Nephron (organoid): ENCODE results near the gene CELF1.
A peak's percentile ranks its signal among the peaks of the same experiment; 100 is the strongest.

ENCODE experiments used
- H3K27ac Mint-ChIP-seq, 3 experiments: 2 replicates each; pipeline ENCODE4 v1.8.0; 2020; ENCODE audit warnings: mixed read lengths in 3 of 3, mild to moderate bottlenecking in 2 of 3, moderate library complexity in 1 of 3
- H3K27me3 Mint-ChIP-seq: 2 replicates; pipeline ENCODE4 v1.8.0; 2021; ENCODE audit warnings: low read depth, mild to moderate bottlenecking, moderate library complexity, mixed read lengths
- H3K36me3 Mint-ChIP-seq: 2 replicates; pipeline ENCODE4 v1.8.0; 2020; ENCODE audit warnings: low read depth, mixed read lengths
- H3K4me1 Mint-ChIP-seq: 2 replicates; pipeline ENCODE4 v1.8.0; 2020; ENCODE audit warnings: mixed read lengths
- H3K4me3 Mint-ChIP-seq, 3 experiments: 2 replicates each; pipeline ENCODE4 v1.8.0; 2020; ENCODE audit warnings: mild to moderate bottlenecking in 3 of 3, mixed read lengths in 3 of 3, moderate library complexity in 2 of 3
- H3K9me3 Mint-ChIP-seq: 2 replicates; pipeline ENCODE4 v1.8.0; 2020; ENCODE audit warnings: mixed read lengths
- CTCF ChIP-seq, 3 experiments: fragments of 200-600 bp; sonication (generic); IDR thresholded peaks; one replicate each; pipeline ENCODE4 v1.5.0; 2021; ENCODE audit warnings: antibody characterized with exemption in 3 of 3; ENCODE audit not compliant: unreplicated experiment in 3 of 3

Gene CELF1

GRCh38 chr11:47434011-47434786 is 118.7 kb downstream of the CELF1 start:
- no peaks in the 10 kb centered on the region for H3K9me3 Mint-ChIP-seq
- peak overlapping the region in 2 of 3 experiments; percentile 90 to 92 for H3K27ac Mint-ChIP-seq
- no peaks in the 10 kb centered on the region for H3K27me3 Mint-ChIP-seq
- H3K36me3 Mint-ChIP-seq, result no peaks in the 10 kb centered on the region
- peaks cover 19% of the 10 kb centered on the region for H3K4me1 Mint-ChIP-seq
- H3K4me3 Mint-ChIP-seq, result no peak overlapping the region
- TF ChIP-seq CTCF (IDR thresholded peaks at IDR 0.05; ENCODE audit: unreplicated experiment in 3 of 3), result no peak

- Mint-ChIP-seq H3K4me3 (no peak overlapping the region), H3K9me3 (no peaks in the 10 kb centered on the region), H3K4me1 (peaks cover 19% of the 10 kb centered on the region), H3K36me3 (no peaks in the 10 kb centered on the region), H3K27me3 (no peaks in the 10 kb centered on the region), H3K27ac (peak overlapping the region; percentile 39 to 55 (median 51))
- TF ChIP-seq CTCF (IDR thresholded peaks at IDR 0.05; ENCODE audit: unreplicated experiment in 3 of 3), result no peak
Measured at GRCh38 chr11:47433157-47433556, 119.8 kb downstream of the CELF1 start.

- Mint-ChIP-seq H3K27me3 (no peaks in the 10 kb centered on the region), H3K36me3 (no peaks in the 10 kb centered on the region), H3K27ac (no peak overlapping the region), H3K4me1 (peaks cover 19% of the 10 kb centered on the region), H3K9me3 (no peaks in the 10 kb centered on the region), H3K4me3 (no peak overlapping the region)
- no peak for TF ChIP-seq CTCF (IDR thresholded peaks at IDR 0.05; ENCODE audit: unreplicated experiment in 3 of 3)
Measured at GRCh38 chr11:47431356-47432083, 121.4 kb downstream of the CELF1 start.

- no peaks in the 10 kb centered on the region for H3K27me3 Mint-ChIP-seq
Measured at GRCh38 chr11:47430524-47430923, 122.4 kb downstream of the CELF1 start.

GRCh38 chr11:47426062-47426956 is 126.6 kb downstream of the CELF1 start, which contains the start of gene PSMC3:
Gene PSMC3 (minus strand): TSS chr11:47426439. CDS start chr11:47426279, 160 bp downstream.
- peak within 1 kb of the TSS; percentile 98 to 100 (median 99) for H3K27ac Mint-ChIP-seq
- TF ChIP-seq CTCF (IDR thresholded peaks at IDR 0.05; ENCODE audit: unreplicated experiment in 3 of 3), result no peak
- peak within 1 kb of the TSS; percentile 96 to 100 (median 96) for H3K4me3 Mint-ChIP-seq
- peaks cover 40% of the 10 kb centered on the region for H3K36me3 Mint-ChIP-seq
- peaks cover 17% of the 10 kb centered on the region for H3K4me1 Mint-ChIP-seq
- no peaks in the 10 kb centered on the region for H3K27me3 Mint-ChIP-seq
- H3K9me3 Mint-ChIP-seq, result no peaks in the 10 kb centered on the region

More at GRCh38 chr11:47430524-47430923, 122.4 kb downstream of the CELF1 start:
- no peak for TF ChIP-seq CTCF (IDR thresholded peaks at IDR 0.05; ENCODE audit: unreplicated experiment in 3 of 3)
- no peak overlapping the region for H3K4me3 Mint-ChIP-seq
- H3K36me3 Mint-ChIP-seq, result peaks cover 8% of the 10 kb centered on the region
- H3K4me1 Mint-ChIP-seq, result peaks cover 25% of the 10 kb centered on the region
- no peaks in the 10 kb centered on the region for H3K9me3 Mint-ChIP-seq
- H3K27ac Mint-ChIP-seq, result no peak overlapping the region
